Measurements from ENCODE around the gene COL20A1. TPM values are rescaled to one million over a fixed set of nuclear protein-coding genes. Genes with fewer than 3 reads are reported as not detected.

The COL20A1 gene
- total RNA-seq, 1 donor from 2014 or later, result 5.0 TPM

- no peak for DNase-seq (ENCODE audit: low read depth)
- Histone ChIP-seq H3K27ac (ENCODE audit: low read depth, low read length) (no peak overlapping the region), H3K36me3 (ENCODE audit: insufficient read depth, low read length) (no peaks in the 10 kb centered on the region), H3K4me3 (ENCODE audit: insufficient read depth, low read depth, low read length) (no peak overlapping the region), H3K79me2 (ENCODE audit: insufficient read depth, low read length) (no peaks in the 10 kb centered on the region), H3K27me3 (ENCODE audit: insufficient read depth, low read length) (no peaks in the 10 kb centered on the region), H3K9me3 (ENCODE audit: insufficient read depth, low read depth, low read length) (no peaks in the 10 kb centered on the region), H4K20me1 (ENCODE audit: insufficient read depth, low read length) (no peaks in the 10 kb centered on the region), H3K4me1 (ENCODE audit: insufficient read depth, low read length) (no peaks in the 10 kb centered on the region), H3K9ac (ENCODE audit: low read length) (no peak overlapping the region), H3K4me2 (ENCODE audit: low read length) (no peak overlapping the region), H2AFZ (ENCODE audit: low read depth, low read length) (no peak overlapping the region)
- FAIRE-seq, result no peak
- no peaks in the 10 kb centered on the region for H3K36me3 Mint-ChIP-seq (ENCODE audit: low read depth, unreplicated experiment)
- H3K27ac Mint-ChIP-seq (ENCODE audit: unreplicated experiment), result no peak overlapping the region
- no peaks in the 10 kb centered on the region for H3K9me3 Mint-ChIP-seq (ENCODE audit: unreplicated experiment)
- no peak overlapping the region for H3K4me3 Mint-ChIP-seq (ENCODE audit: unreplicated experiment)
- H3K4me1 Mint-ChIP-seq (ENCODE audit: low read depth, unreplicated experiment), result no peaks in the 10 kb centered on the region
- TF ChIP-seq CTCF (IDR thresholded peaks at IDR 0.05; ENCODE audit: insufficient read depth, low read depth, low read length) (no peak), EZH2 (IDR thresholded peaks at IDR 0.05; ENCODE audit: insufficient read depth, low read length) (no peak)
- H3K27me3 Mint-ChIP-seq (ENCODE audit: low read depth, unreplicated experiment), result peaks cover 16% of the 10 kb centered on the region
Measured at GRCh38 chr20:63349516-63349895, 56.5 kb downstream of the COL20A1 start.

GRCh38 chr20:63350196-63350595 is 57.2 kb downstream of the COL20A1 start:
- FAIRE-seq (no peak), DNase-seq (ENCODE audit: low read depth) (no peak)
- TF ChIP-seq EZH2 (IDR thresholded peaks at IDR 0.05; ENCODE audit: insufficient read depth, low read length) (no peak), CTCF (IDR thresholded peaks at IDR 0.05; ENCODE audit: insufficient read depth, low read depth, low read length) (no peak)
- peaks cover 23% of the 10 kb centered on the region for H3K27me3 Mint-ChIP-seq (ENCODE audit: low read depth, unreplicated experiment)
- Histone ChIP-seq H4K20me1 (ENCODE audit: insufficient read depth, low read length) (no peaks in the 10 kb centered on the region), H3K4me2 (ENCODE audit: low read length) (no peak overlapping the region), H3K36me3 (ENCODE audit: insufficient read depth, low read length) (no peaks in the 10 kb centered on the region), H3K4me3 (ENCODE audit: insufficient read depth, low read depth, low read length) (no peak overlapping the region), H3K4me1 (ENCODE audit: insufficient read depth, low read length) (no peaks in the 10 kb centered on the region), H2AFZ (ENCODE audit: low read depth, low read length) (no peak overlapping the region), H3K9ac (ENCODE audit: low read length) (no peak overlapping the region), H3K9me3 (ENCODE audit: insufficient read depth, low read depth, low read length) (no peaks in the 10 kb centered on the region), H3K27ac (ENCODE audit: low read depth, low read length) (no peak overlapping the region), H3K79me2 (ENCODE audit: insufficient read depth, low read length) (no peaks in the 10 kb centered on the region), H3K27me3 (ENCODE audit: insufficient read depth, low read length) (no peaks in the 10 kb centered on the region)
- H3K9me3 Mint-ChIP-seq (ENCODE audit: unreplicated experiment), result no peaks in the 10 kb centered on the region
- no peak overlapping the region for H3K27ac Mint-ChIP-seq (ENCODE audit: unreplicated experiment)
- no peaks in the 10 kb centered on the region for H3K4me1 Mint-ChIP-seq (ENCODE audit: low read depth, unreplicated experiment)
- H3K36me3 Mint-ChIP-seq (ENCODE audit: low read depth, unreplicated experiment), result no peaks in the 10 kb centered on the region
- no peak overlapping the region for H3K4me3 Mint-ChIP-seq (ENCODE audit: unreplicated experiment)

GRCh38 chr20:63350597-63351325 is 57.8 kb downstream of the COL20A1 start:
- Mint-ChIP-seq H3K27ac (ENCODE audit: unreplicated experiment) (no peak overlapping the region), H3K36me3 (ENCODE audit: low read depth, unreplicated experiment) (no peaks in the 10 kb centered on the region), H3K27me3 (ENCODE audit: low read depth, unreplicated experiment) (peaks cover 24% of the 10 kb centered on the region), H3K4me1 (ENCODE audit: low read depth, unreplicated experiment) (no peaks in the 10 kb centered on the region), H3K9me3 (ENCODE audit: unreplicated experiment) (no peaks in the 10 kb centered on the region), H3K4me3 (ENCODE audit: unreplicated experiment) (no peak overlapping the region)
- no peaks in the 10 kb centered on the region for H3K27me3 ChIP-seq (ENCODE audit: insufficient read depth, low read length)
- no peak overlapping the region for H3K27ac ChIP-seq (ENCODE audit: low read depth, low read length)
- H4K20me1 ChIP-seq (ENCODE audit: insufficient read depth, low read length), result no peaks in the 10 kb centered on the region
- no peak overlapping the region for H3K9ac ChIP-seq (ENCODE audit: low read length)
- H3K4me2 ChIP-seq (ENCODE audit: low read length), result no peak overlapping the region
- no peaks in the 10 kb centered on the region for H3K9me3 ChIP-seq (ENCODE audit: insufficient read depth, low read depth, low read length)
- H2AFZ ChIP-seq (ENCODE audit: low read depth, low read length), result no peak overlapping the region
- TF ChIP-seq CTCF (IDR thresholded peaks at IDR 0.05; ENCODE audit: insufficient read depth, low read depth, low read length) (no peak), EZH2 (IDR thresholded peaks at IDR 0.05; ENCODE audit: insufficient read depth, low read length) (no peak)
- H3K36me3 ChIP-seq (ENCODE audit: insufficient read depth, low read length), result no peaks in the 10 kb centered on the region
- FAIRE-seq (no peak), DNase-seq (ENCODE audit: low read depth) (no peak)
- no peaks in the 10 kb centered on the region for H3K4me1 ChIP-seq (ENCODE audit: insufficient read depth, low read length)
- H3K79me2 ChIP-seq (ENCODE audit: insufficient read depth, low read length), result no peaks in the 10 kb centered on the region
- H3K4me3 ChIP-seq (ENCODE audit: insufficient read depth, low read depth, low read length), result no peak overlapping the region
